HG02870 (cell line): Measurements from ENCODE around the gene PRRC1.
A peak's percentile ranks its signal among the peaks of the same experiment; 100 is the strongest.

Source experiments
- ATAC-seq: cut with Tn5 transposase; IDR thresholded peaks from one replicate; pipeline ENCODE4 v1.9.1; 2021; ENCODE audit warnings: mild to moderate bottlenecking, moderate library complexity; ENCODE audit not compliant: unreplicated experiment

The PRRC1 gene

DNA sequence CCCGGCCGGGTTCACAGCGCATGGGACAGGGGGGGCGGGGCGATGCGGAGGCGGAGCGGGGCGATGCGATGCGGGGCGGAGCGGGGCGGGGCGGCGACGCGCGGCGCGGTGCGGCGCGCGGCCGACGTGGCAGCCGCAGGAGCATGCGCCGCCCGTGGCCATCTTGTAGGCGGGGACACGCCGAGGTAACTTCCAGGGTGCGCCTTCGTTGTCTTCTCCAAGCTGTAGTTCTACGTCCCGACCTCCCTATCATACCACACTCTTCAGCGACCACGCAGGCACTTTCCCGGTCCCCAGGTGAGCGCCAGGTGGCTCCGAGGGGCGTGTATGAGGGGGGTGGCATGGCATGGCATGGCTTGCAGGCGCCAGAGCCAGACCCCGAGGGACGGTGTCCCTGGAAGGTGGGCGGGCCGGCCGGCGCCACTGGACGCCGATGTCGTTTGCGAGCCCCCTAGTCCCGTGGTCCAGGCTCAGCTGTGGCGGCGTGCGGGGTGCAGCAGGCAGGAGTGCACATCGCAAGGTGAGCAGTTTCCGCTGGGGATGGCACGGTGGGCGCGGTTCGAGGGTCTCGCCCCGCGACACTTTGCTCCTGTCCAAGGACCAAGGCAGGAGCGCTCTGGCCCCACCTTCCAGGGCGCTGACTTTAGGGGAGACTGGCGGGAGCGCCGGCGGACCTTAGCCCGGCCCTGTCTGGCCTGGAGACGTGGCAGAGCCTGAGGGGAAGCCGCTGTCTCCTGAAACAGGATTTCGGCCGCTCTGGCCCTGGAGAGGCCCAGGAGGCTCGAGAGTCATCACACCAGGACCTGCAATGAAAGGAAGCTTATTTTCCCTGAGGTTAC lies at the start of gene PRRC1:
Gene PRRC1, plus strand, starts transcription at position 161 of the 839 bp plus-strand sequence. CDS start 5,840 bp downstream, outside the sequence.
- peak; percentile 83 for ATAC-seq

DNA sequence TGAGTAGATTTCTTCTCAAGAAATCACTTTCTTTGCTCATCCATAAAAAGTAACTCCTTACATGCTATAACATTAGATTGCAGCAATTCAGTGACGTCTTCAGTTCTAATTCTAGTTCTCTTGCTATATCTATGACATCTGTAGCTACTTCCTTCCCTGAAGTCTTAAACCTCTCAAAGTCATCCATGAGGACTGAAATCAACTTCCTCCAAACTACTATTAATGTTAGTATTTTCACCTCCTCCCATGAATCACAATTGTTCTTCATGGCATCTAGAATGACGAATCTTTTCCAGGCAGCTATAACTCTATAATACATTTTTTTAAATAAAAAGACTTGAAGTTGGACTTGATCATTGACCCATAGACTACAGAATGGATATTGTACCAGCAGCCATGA lies 46.2 kb upstream of the PRRC1 start:
- no peak for ATAC-seq

DNA sequence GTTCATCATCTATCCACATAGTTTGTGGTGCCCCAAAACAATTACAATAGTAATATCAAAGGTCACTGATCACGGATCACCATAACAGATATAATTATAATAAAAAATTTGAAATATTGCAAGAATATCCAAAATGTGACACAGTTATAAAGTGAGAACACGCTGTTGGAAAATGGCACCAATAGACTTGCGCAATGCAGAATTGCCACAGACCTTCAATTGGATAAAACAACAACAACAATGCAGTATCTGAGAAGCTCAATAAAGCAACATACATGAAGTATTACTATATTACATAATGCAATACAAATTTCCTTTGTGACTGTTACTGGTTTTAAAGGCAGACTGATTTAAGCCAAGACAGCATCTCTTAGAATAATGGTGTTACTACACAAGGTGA lies 44.7 kb upstream of the PRRC1 start:
- no peak for ATAC-seq

DNA sequence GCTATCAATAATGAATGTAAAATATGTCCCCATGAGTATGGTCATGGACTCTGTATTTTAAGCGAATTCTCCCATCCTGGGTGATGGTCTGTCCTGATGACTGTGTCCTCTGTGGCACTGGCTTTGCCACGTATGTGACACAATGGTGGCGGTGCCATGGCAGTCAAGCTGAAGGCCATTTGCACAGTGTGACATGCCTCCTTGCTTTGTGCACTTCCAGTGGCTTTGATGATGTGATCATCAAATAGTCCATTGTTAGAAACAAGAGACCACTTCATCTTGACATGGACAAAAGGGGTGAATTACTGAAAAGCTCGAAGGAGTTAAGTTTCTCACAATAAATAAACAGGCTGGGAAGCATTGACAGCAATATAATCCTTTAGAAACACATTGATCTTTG lies 31.0 kb upstream of the PRRC1 start:
- ATAC-seq: no peak

DNA sequence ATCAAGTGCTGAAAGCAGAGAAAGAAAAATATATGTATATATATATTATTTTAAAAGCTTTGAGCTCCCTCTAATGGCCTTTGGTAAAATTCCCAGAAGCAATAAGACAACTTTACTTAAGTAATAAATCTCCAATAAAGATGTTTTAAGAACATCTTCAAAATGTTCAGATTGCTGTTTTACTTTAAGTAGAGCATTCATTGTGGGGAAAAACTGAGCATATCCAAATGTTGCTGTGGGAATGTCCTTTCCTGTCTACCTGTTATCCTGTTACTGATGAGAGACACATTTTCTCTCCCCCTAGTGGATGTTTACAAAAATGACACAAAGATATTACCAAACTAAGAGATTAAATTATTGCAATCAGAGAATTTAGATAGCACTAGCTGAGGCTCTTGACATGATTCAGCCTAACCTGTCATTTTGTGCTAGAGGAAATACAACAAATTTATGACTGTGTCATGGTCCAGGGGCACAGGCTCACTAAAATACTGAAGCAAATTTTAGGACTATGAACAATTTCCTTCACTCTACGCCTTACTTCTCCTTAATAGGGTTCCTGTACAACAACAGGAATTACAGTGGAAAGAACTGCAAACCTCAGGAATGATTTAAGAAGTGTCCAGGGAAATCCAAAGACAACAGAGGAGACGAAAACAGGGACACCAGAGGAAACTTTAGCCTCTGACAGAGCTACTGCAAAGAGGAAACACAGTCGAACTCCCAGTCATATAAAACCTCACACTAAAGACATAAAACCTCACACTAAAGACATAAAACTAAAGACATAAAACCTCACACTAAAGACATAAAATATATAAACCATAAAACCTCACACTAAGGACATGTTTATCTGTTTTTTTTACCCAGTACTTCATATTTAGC lies 24.3 kb upstream of the PRRC1 start:
- peak; percentile 72 for ATAC-seq

DNA sequence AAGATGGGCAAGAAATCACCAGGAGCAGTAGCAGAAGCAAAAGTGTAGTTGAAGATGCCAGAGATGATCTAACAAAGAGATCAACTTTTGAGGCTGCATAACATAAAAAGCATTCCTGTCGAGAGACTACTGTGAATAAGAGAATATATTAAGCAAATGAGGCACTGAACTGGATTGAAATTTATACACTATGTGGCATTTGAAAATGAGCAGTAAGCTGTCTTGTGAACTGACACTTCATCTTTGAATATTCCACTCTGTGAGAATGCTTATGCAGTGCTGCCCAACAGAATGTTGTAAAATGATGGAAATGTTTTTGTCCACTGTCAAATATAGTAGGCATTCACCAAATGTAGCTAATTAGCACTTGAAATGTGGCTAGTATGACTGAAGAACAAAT lies 18.9 kb upstream of the PRRC1 start:
- no peak for ATAC-seq

DNA sequence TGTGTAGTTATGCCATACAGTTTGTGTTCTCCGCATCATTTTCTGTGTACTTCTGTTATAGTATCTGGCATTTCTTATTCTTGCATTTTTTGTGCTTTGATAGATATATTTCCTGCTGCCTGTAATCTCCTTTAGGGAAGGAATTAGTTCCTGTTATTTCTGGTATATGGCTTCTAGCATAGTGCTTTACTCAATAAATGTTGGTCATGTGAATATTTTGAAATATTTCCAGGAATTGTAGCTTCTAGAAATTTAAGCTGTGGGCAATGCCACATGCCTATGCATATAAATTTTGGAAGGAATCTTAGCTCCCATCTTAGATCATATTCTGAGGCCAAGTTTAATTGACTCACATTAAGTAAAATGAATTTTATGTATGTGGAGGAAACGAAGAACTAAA lies 11.5 kb upstream of the PRRC1 start:
- no peak for ATAC-seq

DNA sequence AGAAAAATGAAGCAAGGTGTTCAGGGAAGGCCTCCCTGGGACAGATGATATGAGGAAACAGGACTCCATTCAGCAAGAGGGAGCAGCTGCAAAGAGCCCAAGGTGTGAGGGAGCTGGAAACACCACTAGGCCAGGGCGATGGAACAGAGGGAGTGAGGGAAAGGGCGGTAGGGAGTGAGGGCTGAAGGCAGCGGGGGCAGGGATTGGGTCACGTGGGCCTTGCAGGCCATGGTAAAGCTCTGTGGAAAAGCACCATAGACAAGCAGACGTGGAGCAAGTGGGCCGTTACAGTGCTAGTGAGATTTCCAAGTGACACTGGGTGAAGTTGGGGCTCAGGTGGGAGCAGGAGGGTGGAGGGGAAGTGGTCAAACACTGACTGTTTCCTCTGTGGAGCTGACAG lies 10.8 kb upstream of the PRRC1 start:
- ATAC-seq: no peak

DNA sequence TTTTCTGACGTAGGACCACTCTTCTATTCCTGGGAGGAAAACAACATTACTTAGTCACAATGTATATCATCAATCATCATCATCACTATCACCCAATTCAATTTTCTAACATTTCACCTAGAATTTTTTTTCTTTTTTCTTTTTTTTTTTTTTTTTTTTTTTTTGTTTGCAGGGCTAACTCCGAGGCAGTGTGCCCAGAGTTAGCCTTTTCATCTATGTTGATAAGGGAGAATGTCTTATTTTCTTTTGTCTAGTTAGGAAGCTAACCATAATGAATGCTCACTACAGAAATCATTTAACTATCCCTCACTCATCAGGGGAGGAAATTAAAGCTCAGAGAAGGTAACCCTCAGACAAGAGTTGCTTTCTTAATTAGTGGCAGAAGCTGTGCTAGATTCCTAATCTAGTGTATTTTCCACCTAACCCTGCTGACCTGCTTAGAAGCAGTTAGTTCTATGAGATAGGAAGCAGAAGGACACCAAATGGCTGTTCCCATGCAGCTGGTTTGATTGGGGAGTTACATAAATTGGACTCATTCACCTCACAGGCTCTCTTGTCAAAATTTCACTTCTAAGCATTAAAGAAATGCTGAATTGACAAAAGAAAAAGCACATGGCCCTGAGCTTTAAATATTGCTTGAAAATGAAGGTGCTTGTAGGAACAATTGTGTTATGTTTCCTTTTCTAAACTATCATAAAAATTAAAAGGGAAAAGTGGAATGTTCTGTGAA lies 8.6 kb upstream of the PRRC1 start:
- ATAC-seq: no peak

DNA sequence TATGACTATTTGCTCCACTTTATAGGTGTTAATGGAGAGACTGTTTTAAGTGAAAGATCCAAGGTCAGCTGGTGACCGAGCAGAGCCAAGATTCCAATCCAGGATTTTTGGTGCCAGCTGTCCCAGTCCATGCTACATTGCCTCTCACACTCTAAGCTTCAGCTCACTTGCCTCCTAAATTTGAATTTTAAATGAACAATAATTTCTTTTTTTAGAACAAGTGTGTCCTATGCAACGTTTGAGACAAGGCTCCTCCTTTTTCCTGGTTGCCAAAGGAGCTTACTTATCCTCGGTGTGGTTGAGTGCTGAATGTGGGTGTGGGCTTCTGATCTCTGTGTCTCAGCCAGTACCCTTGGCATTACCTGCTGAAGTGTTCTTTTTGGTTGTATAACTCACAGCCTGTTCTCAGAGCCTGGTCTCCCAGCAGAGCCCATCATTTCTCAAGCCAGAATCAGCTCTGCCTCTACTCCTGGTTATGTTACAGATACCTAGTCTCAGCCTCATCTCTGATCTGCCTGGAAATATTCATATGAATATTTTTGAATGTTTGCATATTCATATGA lies 4.0 kb upstream of the PRRC1 start:
- no peak for ATAC-seq

DNA sequence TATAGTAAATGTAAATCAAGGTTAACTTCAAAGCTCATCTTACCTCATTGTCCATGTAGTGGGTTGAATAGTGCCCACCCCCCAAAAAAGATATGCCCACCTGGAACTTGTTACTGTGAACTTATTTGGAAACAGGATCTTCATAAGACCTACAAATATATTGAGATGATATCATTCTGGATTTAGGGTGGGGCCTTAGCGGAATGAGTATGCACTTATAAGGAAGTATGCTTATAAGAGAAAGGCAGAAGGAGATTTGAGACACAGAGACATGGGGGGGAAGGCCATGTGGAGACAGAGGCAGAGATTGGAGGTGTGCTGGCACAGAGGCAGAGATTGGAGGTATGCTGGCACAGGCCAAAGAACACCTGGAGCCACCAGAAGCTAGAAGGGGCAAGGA lies 2.6 kb upstream of the PRRC1 start:
- no peak for ATAC-seq

DNA sequence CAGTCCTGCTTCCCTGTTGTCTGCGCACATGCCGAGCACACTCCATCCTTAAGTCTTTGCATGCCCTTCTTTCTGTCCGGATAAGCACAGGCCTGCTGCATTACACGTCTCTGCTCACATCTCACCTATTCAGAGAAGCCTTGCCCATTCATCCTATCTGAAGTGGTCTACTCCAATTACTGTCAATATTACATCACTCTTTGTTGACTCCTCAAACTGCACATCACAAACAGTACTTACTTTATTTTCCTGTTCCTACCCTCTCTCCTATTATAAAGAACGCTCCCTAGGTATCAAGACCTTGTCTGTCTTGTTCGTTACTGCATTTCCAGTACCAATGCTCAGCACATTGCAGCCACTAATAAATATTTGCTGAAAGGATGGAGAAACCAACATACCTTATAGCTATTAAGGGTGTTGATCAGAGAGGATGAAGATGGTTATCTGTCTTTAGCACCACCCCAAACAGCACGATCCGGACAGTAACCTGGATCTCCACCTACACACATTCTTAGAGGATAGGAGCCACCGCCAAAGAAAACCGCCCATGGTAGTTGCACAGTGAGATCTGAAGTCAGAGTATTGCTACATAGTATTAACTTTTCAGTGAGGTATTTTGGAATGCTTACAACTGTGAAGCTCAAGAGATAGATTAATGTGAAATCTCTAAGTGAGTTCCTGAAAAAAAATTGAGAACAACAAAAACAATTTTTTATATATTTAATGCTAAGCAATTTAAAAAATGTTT lies 1.6 kb upstream of the PRRC1 start:
- ATAC-seq: no peak

DNA sequence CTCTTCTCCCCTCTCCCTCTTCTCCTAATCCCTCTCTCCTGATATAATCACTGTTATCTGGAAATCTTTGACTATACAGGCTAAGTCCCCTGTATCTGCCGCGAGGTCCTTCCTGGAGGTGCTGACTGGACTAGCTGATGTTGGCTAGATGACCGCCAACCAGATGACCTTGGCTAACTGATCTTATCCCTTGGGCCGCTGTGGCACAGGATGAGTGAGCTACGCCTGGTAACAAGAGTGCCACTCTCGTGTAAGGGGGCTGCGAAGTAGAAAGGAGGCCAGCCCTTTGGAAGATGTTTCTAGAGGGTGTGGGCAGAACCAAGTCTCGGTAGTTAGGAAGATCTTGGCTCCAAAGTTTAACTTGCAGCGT lies 345 bp upstream of the PRRC1 start:
- ATAC-seq: peak; percentile 26

DNA sequence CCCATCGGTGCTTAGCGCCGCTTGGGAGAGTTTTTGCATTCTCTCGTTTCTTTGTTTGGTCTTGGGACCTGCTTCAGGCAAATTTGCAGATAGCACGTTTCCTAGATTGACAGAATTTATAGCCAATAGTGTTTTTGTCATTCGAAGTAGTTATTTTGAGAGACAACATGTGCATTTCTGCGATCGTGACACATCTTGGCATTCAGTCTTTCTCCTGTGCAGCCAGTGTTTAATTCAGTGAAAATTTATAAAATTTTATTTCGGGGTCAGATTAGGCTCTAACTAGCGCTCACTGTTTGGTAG lies 830 bp downstream of the PRRC1 start:
- ATAC-seq: peak; percentile 26

DNA sequence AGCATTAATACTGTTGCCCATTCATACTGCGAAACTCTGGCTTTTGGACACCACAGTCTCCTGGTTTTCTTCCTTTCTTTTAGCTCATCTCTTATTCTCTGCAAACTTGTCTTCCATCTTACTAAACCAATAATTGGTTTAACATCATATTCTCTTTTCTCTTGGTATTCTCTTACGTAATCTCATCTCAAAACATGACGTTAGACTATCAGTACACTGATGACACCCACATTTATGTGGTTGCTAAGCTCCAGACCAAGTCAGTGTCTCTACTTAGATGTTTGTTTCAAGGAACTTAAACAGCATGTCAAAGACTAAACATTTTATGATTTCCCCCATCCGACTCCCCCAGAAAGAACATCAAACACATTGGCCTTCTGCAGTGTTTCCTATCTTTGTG lies 2.1 kb downstream of the PRRC1 start:
- no peak for ATAC-seq

DNA sequence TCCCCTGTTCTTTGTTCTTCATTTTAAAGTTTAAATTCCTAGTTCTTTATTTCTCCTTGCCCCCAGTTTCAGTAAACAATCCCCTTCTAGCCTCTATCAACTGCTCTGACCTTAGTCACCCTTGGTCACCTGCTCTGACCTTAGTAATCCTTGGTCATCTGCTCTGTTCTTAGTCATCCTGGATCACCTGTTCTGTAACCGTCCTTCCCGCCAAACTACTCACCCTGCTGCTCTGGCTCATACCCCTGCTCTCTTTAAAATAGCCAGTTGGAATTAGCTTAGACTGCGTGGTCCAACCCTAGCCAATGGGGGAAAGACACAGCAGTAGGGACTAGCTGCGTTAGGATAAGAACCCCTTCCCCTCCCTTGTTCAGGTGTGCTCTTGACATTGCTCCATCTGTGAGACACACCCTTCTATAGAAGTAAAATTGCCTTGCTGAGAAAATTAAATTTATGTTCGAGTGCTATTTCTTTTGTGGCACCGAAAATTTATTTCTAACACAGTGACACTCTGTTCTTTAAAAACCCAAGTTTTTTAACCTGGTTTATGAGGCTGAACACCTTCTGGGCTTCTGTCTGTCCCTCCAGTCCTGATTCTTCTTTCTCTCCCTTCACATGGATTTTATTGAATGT lies 3.8 kb downstream of the PRRC1 start:
- ATAC-seq: no peak

DNA sequence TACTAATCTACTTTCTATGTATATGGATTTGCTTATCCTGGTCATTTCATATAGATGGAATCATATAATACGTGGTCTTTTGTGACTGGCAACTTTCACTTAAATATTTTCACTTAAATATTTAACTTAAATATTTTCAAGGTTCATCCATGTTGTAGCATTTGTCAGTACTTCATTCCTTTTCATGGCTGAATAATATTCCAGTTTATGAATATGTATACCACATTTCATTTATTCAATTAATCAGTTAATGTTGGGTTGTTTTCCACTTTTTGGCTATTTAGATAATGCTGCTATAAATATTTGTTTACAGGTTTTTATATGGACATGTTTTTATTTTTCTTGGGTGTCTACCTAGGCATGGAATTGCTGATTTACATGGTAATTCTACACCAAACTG lies 7.7 kb downstream of the PRRC1 start:
- no peak for ATAC-seq

DNA sequence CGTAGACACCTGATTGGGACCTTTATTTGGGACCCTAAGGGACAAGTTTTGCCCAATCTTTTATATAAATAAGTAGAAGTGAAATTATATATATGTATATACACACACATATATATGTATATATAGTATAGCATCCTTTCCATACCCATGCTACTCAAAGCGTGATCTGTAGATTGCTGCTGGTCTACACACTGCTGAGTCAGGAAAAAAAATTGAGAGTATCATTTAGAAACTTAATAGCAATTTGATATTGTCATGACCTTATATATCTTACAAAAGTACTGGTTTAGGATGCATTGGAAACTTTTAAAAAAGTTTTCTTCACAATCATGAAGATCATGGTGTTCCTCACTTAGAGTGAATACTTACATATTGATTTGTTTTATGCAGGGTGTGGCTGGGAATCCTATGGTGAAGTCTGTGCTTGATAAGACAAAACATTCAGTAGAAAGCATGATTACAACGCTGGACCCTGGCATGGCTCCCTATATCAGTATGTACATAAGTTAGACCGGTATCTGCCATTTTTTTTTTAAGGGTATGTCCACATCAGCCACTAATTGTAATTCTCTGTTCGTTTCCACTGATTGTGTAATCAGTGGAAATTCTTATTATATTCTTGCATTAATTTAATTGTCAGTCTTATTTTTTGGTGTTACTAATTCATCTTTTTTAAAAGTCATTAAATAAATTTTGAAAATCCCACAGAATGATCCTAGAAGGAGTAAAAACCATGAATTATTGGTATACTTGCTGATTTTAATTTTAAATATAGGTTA lies 12.7 kb downstream of the PRRC1 start:
- ATAC-seq: no peak

DNA sequence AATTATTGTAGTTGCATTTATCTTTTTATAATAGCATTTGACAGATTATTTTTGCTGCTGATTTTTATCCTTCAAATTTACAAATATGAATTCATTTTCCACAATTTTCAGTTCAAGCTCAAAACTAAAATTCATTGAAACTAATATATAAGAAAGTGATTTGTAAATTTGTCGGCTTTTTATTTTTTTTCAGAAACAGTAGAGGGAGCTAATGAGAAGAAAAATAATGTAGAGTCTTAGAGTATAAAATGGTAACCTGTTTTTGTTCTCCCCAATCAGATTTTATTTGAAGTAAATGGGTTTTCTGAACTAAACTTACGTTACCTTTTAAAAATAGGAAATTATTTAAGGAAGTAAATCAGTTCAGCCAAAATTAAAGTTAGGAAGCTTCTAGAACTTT lies 19.2 kb downstream of the PRRC1 start:
- no peak for ATAC-seq
